ENCODE results near the gene GOT2.

GRCh38 chr16:58684001-58684353 is 50.1 kb downstream of the GOT2 start:
- TF ChIP-seq CTCF (IDR thresholded peaks at IDR 0.05) (no peak), POLR2A (IDR thresholded peaks at IDR 0.05) (no peak)

Data from lower leg skin (tissue), 3 donors.